Measurements from ENCODE around the gene SYCP3.

The SYCP3 gene

DNA sequence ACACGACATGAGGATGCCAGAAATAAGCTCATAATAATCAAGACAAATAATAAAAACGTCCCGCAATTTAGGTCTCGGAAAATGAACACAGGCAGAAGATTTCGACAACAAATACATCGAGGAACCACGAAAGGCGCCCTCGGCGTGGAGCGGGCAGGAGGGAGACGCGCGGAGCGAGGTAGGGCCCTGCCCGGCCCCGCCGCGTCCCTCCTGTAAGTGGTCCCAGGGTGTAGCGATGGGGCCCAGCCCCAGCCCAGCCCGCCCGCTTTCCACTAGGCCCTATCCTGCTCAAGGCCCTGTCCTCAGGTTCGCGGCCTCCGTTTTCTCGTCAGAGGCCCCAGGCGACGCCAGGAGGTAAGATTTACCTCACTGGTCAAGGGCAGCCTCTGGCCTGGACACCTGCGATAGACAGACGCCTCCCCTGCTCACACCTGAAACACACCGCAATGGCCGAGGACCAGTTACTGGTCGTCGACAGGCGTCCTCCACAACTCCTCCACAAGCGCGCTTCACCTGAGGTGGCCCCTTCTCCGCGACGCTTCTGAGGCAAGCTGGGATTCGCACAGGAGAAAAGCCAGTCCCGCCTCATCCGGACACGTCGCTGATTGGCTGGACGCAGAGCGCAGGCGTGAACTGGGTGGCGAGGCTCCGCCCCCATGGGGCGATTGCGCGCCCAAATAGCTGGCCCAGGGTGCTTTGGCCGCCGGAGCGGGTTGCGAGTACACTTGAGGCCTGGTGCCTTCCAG lies at the start of gene SYCP3:
Gene SYCP3, minus strand, starts transcription at position 543 of the 746 bp plus-strand sequence. CDS start 1,527 bp downstream, outside the sequence.
- no peak for DNase-seq

DNA sequence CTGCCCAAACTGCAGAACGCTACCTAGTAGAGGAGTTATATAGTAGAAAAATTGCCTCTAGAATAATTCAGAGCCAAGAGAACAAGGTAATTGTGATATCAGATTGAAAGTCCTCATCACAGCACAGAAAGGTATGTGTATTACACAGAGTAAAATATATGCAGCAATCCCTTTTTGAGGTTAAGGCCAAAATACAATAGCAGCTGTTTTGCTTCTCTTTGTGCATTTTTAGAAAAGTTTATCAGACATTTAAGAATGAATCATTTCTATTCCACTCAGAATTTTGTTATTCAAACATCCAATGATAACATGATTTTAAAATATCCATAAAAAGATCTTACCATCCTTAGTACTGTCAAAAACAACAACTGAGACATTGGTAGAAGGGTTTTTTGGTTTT lies 46.4 kb upstream of the SYCP3 start:
- DNase-seq = no peak

DNA sequence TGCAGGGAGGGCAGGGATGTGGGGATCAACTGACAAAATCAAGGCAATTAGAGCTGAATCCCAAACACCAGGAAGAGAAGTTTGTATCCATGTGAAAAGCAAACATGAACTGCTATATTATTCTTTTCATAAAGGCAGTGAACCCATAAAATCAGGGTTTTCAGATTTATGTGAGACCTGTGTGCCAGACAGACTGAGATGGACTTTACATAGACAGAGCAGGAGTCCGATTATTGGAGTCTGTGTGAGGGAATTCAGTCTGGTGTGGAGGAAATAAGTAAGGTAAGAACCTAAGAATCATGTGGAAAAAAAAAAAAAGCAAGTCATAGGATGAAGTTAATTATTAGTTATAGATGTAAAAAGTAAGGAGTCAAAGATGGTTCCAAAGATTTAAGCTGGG lies 45.1 kb upstream of the SYCP3 start:
- no peak for DNase-seq

DNA sequence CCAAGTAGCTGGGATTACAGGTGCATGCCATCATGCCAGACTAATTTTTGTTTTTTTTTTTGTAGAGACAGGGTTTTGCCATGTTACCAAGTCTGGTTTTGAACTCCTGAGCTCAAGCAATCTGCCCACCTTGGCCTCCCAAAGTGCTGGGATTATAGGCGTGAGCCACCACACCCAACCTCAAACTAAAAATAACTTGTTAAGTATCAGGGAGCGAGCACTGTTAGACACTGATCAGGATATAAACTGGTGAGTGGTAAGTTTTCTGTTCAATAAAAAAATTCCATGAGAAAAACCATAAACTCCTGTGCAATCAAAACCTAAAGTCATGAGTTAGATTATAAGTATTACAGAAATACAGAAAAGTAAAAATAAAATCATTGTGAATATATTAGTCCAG lies 44.6 kb upstream of the SYCP3 start:
- no peak for DNase-seq

- no peak for DNase-seq
Measured at GRCh38 chr12:101783150-101783549, 43.9 kb upstream of the SYCP3 start.

- DNase-seq = no peak
Measured at GRCh38 chr12:101782273-101782731, 43.0 kb upstream of the SYCP3 start.

GRCh38 chr12:101781834-101782233 lies 42.6 kb upstream of the SYCP3 start:
- no peak for DNase-seq

GRCh38 chr12:101780599-101780998 lies 41.3 kb upstream of the SYCP3 start:
- peak; percentile 19 for DNase-seq

GRCh38 chr12:101779626-101780025 lies 40.4 kb upstream of the SYCP3 start:
- no peak for DNase-seq

GRCh38 chr12:101779200-101779599 lies 39.9 kb upstream of the SYCP3 start:
- DNase-seq = no peak

- DNase-seq = no peak
Measured at GRCh38 chr12:101777978-101778377, 38.7 kb upstream of the SYCP3 start.

- DNase-seq = peak; percentile 14
Measured at GRCh38 chr12:101777485-101777884, 38.2 kb upstream of the SYCP3 start.

DNA sequence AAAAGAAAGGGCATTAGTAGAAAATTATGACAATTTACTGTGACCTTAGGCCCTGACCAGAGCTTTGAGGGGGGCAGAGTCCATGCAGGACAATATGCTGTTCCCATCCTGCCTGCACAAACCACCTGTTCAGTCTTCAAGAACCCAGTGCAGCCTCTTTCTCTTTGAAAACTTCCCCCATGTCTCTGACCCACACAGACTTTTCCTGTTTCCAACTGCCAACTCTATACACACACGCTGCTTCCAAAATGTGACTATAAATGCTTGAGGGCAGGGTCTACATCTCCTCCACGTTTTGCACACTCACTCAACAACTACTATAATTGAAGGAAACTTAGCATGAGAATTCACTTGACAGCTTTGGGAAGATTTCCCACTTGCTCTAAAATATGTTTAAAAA lies 36.6 kb upstream of the SYCP3 start:
- DNase-seq = peak; percentile 68

- DNase-seq = peak; percentile 68
Measured at GRCh38 chr12:101773650-101774162, 34.4 kb upstream of the SYCP3 start.

GRCh38 chr12:101772012-101772775 lies 32.9 kb upstream of the SYCP3 start:
- peak; percentile 23 for DNase-seq

DNA sequence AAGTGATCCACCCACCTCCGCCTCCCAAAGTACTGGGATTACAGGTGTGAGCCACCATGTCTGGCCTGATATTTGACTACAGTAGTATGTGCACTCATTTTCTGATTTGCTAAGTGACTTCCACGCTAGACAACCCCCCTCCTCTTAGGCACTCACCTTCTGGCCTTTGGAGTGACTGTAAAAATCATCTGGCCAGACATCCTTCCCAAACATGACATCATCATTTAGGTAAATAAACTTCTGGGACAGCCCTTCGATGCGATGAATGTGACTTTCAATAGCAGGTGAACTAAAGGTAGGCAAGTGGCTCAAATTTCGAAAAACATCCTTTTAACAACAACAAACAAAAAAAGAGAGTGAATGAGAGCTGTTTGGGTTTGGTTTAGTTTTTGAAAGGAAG lies 30.6 kb upstream of the SYCP3 start:
- DNase-seq = no peak

- DNase-seq = no peak
Measured at GRCh38 chr12:101768781-101769180, 29.5 kb upstream of the SYCP3 start.

DNA sequence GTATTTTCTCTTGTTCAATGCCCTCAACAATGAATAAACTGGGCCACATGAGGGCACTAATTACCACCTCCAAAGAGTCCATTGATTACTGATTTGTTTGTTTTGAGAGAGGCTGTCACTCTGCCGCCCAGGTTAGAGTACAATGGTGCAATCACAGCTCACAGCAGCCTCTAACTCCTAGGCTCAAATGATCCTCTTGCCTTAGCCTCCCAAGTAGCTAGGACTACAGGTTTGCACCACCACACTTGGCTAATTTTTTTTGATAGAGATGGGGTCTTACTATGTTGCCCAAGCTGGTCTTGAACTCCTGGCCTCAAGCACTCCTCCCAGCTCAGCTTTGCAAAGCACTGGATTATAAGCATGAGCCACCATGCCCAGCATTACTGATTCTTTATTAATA lies 28.3 kb upstream of the SYCP3 start:
- DNase-seq = no peak

DNA sequence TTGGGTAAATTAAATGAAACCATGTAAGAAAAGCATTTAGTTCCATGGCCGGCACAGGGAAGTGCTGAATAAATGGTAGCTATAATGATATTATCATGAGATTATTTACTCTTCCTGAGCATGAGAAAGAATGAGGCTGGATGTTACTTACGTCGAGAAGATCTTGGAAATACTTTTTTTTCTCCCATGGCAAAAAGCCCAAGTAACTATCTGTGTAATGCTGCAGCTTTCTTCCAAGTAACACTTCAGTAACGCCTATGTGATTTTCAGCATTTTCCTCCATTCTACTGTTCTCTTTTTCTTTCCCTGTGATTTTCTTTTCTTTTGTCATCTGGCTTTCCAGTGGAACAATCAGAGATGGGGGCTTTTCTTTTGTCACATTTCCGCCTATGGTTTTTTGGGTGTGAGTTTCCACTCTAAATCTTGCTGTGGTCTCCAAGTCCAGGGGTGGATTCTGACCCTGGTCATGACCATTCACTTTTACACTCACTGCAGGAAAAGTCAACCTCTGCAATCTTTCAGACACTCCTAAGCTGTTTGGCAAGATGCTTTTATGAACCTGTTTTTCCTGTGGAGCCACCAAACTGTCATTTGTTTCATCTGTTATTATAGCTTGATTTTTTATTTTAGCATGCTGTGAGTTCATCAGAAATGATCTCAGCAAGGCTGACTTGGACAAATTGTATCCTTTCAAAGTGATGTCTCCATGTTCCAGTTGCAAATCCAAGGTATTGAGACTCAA lies 25.0 kb upstream of the SYCP3 start:
- no peak for DNase-seq

DNA sequence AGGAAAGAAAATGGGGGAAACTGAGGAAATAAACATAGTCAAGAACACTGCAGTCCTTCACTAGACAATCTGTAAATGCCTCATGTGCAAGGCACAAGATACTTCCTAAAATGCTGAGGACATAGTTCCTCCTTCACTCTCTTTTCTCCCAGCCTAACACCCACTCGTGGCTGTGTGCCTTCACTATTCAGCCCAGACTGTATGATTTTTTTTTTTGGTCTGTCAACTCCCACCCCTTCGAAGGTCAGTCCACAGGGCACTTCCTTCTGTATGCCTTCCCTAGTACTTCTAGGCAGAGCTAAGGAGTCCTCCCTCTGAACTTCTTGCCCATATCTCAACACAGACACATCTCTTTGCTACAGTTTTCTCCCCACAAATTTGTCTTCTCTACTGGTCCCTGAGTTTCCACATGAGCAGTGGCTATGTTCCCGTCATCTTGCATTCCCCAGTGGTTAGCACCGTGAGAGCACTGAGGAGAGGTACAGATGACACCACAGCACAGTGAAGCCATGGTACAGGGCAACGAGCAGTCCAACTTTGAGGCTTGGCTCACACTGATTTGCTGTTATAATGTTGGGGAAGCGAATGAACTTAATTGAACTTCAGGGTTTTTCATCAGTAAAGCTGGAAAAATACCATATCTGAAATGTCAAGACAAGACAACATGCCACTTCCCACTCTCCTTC lies 24.1 kb upstream of the SYCP3 start:
- DNase-seq = peak; percentile 35

GRCh38 chr12:101761781-101762180 lies 22.5 kb upstream of the SYCP3 start:
- DNase-seq = no peak

DNA sequence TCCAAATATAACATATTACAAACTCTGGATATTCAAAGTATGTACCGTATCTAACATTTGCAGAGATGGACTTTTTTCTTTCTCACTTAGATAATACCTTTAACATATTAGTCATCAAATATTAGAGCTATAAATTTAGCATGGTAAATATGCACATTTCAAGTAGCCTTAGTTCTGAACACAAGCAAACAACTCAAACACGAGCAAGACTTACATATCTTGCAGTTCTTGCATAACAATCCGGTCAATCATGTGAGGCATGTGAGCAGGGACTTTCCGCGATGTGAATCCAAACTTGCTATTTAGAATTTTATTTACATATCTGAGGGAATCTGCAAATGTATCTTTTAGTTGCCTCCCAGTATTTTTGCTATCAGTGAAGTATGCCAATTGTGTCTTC lies 22.1 kb upstream of the SYCP3 start:
- DNase-seq = no peak
